ENCODE measurements around the gene PRKD3. TPM values are rescaled to one million over a fixed set of nuclear protein-coding genes. Genes with fewer than 3 reads are reported as not detected.

The PRKD3 gene
- total and polyA plus RNA-seq, 4 experiments from 2014 or later = 20.4 to 37.7 (median 28.6) TPM

- Histone ChIP-seq H3K9me3 (ENCODE audit: control insufficient read depth in 1 of 2, low read length in 2 of 2) (no peaks in the 10 kb centered on the region), H3K27ac (ENCODE audit: low read depth, low read length) (no peak overlapping the region), H3K36me3 (ENCODE audit: insufficient read depth, low read length) (no peaks in the 10 kb centered on the region), H3K4me3 (ENCODE audit: low read length in 2 of 2) (no peak overlapping the region), H3K4me1 (ENCODE audit: insufficient read depth, low read length) (no peaks in the 10 kb centered on the region), H3K27me3 (ENCODE audit: insufficient read depth, low read length) (no peaks in the 10 kb centered on the region)
- Mint-ChIP-seq H3K27me3 (no peaks in the 10 kb centered on the region), H3K4me1 (no peaks in the 10 kb centered on the region), H3K27ac (no peak overlapping the region), H3K4me3 (no peak overlapping the region), H3K36me3 (peaks cover 30 to 45% of the 10 kb centered on the region in 2 donors), H3K9me3 (no peaks in the 10 kb centered on the region)
- DNase-seq = no peak
- ChIA-PET CTCF (ENCODE audit: partially characterized antibody) (interaction anchor here (1.4 kb wide), 1 partner anchor 593 kb away, joined by 4 read pairs; no protein-coding TSS in a partner anchor), POLR2A (ENCODE audit: partially characterized antibody) (interaction anchor here (0.6 kb wide), 1 partner anchor 20 kb away, joined by 3 read pairs; no protein-coding TSS in a partner anchor)
- intact Hi-C loops (cut with micrococcal nuclease) = loop anchor here (5.0 kb wide), 1 partner anchor 117 kb away; no protein-coding TSS in a partner anchor
Observed at GRCh38 chr2:37284381-37284780, 40.3 kb downstream of the PRKD3 start.

- CTCF ChIA-PET (ENCODE audit: partially characterized antibody) = interaction anchor here (1.5 kb wide), 1 partner anchor 113 kb away, joined by 3 read pairs; no protein-coding TSS in a partner anchor
- Histone ChIP-seq H3K36me3 (ENCODE audit: insufficient read depth, low read length) (no peaks in the 10 kb centered on the region), H3K27ac (ENCODE audit: low read depth, low read length) (no peak overlapping the region), H3K4me3 (ENCODE audit: low read length in 2 of 2) (no peak overlapping the region), H3K4me1 (ENCODE audit: insufficient read depth, low read length) (no peaks in the 10 kb centered on the region), H3K27me3 (ENCODE audit: insufficient read depth, low read length) (no peaks in the 10 kb centered on the region), H3K9me3 (ENCODE audit: control insufficient read depth in 1 of 2, low read length in 2 of 2) (no peaks in the 10 kb centered on the region)
- H3K4me3 Mint-ChIP-seq = no peak overlapping the region
- H3K27ac Mint-ChIP-seq = peak overlapping the region in 1 of 7 donors; percentile 25
- intact Hi-C loops (cut with micrococcal nuclease) = loop anchor here (5.0 kb wide), 1 partner anchor 116 kb away; no protein-coding TSS in a partner anchor
- no peak for DNase-seq
- peaks cover 27 to 44% of the 10 kb centered on the region in 2 donors for H3K36me3 Mint-ChIP-seq
- H3K27me3 Mint-ChIP-seq = no peaks in the 10 kb centered on the region
- H3K9me3 Mint-ChIP-seq = no peaks in the 10 kb centered on the region
- POLR2A ChIA-PET (ENCODE audit: partially characterized antibody) = no interaction called here
- no peaks in the 10 kb centered on the region for H3K4me1 Mint-ChIP-seq
Observed at GRCh38 chr2:37283207-37283606, 41.4 kb downstream of the PRKD3 start.

- H3K4me1 Mint-ChIP-seq = no peaks in the 10 kb centered on the region
- H3K36me3 Mint-ChIP-seq = peaks cover 23 to 39% of the 10 kb centered on the region in 2 donors
- H3K9me3 Mint-ChIP-seq = no peaks in the 10 kb centered on the region
- POLR2A ChIA-PET (ENCODE audit: partially characterized antibody) = no interaction called here
- no peak overlapping the region for H3K4me3 Mint-ChIP-seq
- no peak for DNase-seq
- H3K27ac Mint-ChIP-seq = peak overlapping the region in 1 of 7 donors; percentile 1
- Histone ChIP-seq H3K27me3 (ENCODE audit: insufficient read depth, low read length) (no peaks in the 10 kb centered on the region), H3K4me3 (ENCODE audit: low read length in 2 of 2) (no peak overlapping the region), H3K4me1 (ENCODE audit: insufficient read depth, low read length) (no peaks in the 10 kb centered on the region), H3K9me3 (ENCODE audit: control insufficient read depth in 1 of 2, low read length in 2 of 2) (no peaks in the 10 kb centered on the region), H3K36me3 (ENCODE audit: insufficient read depth, low read length) (no peaks in the 10 kb centered on the region), H3K27ac (ENCODE audit: low read depth, low read length) (no peak overlapping the region)
- intact Hi-C loops (cut with micrococcal nuclease) = loop anchor here (5.0 kb wide), 1 partner anchor 115 kb away; no protein-coding TSS in a partner anchor
- CTCF ChIA-PET (ENCODE audit: partially characterized antibody) = interaction anchor here (1.5 kb wide), 1 partner anchor 113 kb away, joined by 3 read pairs; no protein-coding TSS in a partner anchor
- no peaks in the 10 kb centered on the region for H3K27me3 Mint-ChIP-seq
Observed at GRCh38 chr2:37282746-37283145, 41.9 kb downstream of the PRKD3 start.

GRCh38 chr2:37281916-37282315 is 42.7 kb downstream of the PRKD3 start:
- intact Hi-C loops (cut with micrococcal nuclease) = loop anchor here (5.0 kb wide), 1 partner anchor 115 kb away; no protein-coding TSS in a partner anchor
- DNase-seq = no peak
- H3K27ac Mint-ChIP-seq = peak overlapping the region in 1 of 7 donors; percentile 3
- Histone ChIP-seq H3K27ac (ENCODE audit: low read depth, low read length) (no peak overlapping the region), H3K9me3 (ENCODE audit: control insufficient read depth in 1 of 2, low read length in 2 of 2) (no peaks in the 10 kb centered on the region), H3K36me3 (ENCODE audit: insufficient read depth, low read length) (no peaks in the 10 kb centered on the region), H3K4me3 (ENCODE audit: low read length in 2 of 2) (no peak overlapping the region), H3K27me3 (ENCODE audit: insufficient read depth, low read length) (no peaks in the 10 kb centered on the region), H3K4me1 (ENCODE audit: insufficient read depth, low read length) (no peaks in the 10 kb centered on the region)
- H3K36me3 Mint-ChIP-seq = peaks cover 17 to 33% of the 10 kb centered on the region in 2 donors
- H3K27me3 Mint-ChIP-seq = no peaks in the 10 kb centered on the region
- no peaks in the 10 kb centered on the region for H3K4me1 Mint-ChIP-seq
- CTCF ChIA-PET (ENCODE audit: partially characterized antibody) = no interaction called here
- POLR2A ChIA-PET (ENCODE audit: partially characterized antibody) = no interaction called here
- no peaks in the 10 kb centered on the region for H3K9me3 Mint-ChIP-seq
- no peak overlapping the region for H3K4me3 Mint-ChIP-seq

- Histone ChIP-seq H3K9me3 (ENCODE audit: control insufficient read depth in 1 of 2, low read length in 2 of 2) (no peaks in the 10 kb centered on the region), H3K27ac (ENCODE audit: low read depth, low read length) (no peak overlapping the region), H3K36me3 (ENCODE audit: insufficient read depth, low read length) (peaks cover 8% of the 10 kb centered on the region), H3K4me3 (ENCODE audit: low read length in 2 of 2) (no peak overlapping the region), H3K27me3 (ENCODE audit: insufficient read depth, low read length) (no peaks in the 10 kb centered on the region), H3K4me1 (ENCODE audit: insufficient read depth, low read length) (no peaks in the 10 kb centered on the region)
- intact Hi-C loops (cut with micrococcal nuclease) = no loop called here
- H3K4me3 Mint-ChIP-seq = no peak overlapping the region
- ChIA-PET CTCF (ENCODE audit: partially characterized antibody) (no interaction called here), POLR2A (ENCODE audit: partially characterized antibody) (no interaction called here)
- H3K36me3 Mint-ChIP-seq = peaks cover 18 to 48% of the 10 kb centered on the region in 2 donors
- no peaks in the 10 kb centered on the region for H3K9me3 Mint-ChIP-seq
- no peak overlapping the region for H3K27ac Mint-ChIP-seq
- peaks cover 0 to 2% (median 0%) of the 10 kb centered on the region in 4 donors for H3K4me1 Mint-ChIP-seq
- H3K27me3 Mint-ChIP-seq = no peaks in the 10 kb centered on the region
- no peak for DNase-seq
Observed at GRCh38 chr2:37276291-37276690, 48.3 kb downstream of the PRKD3 start.

Other genes starting within 250 kb of the PRKD3 start
- gene HEATR5B, start 240.5 kb downstream of the PRKD3 start, total RNA-seq = 10 to 100 TPM; 52.6 to 55.2 TPM
- gene HEATR5B, start 240.5 kb downstream of the PRKD3 start, polyA plus RNA-seq = 10 to 100 TPM in 1 of 2 donors, 1 to 10 TPM in 1; 6.1 to 20.7 TPM
- gene GPATCH11, start 240.3 kb downstream of the PRKD3 start, total RNA-seq = 10 to 100 TPM; 17.3 to 18.9 TPM
- gene GPATCH11, start 240.3 kb downstream of the PRKD3 start, polyA plus RNA-seq = 1 to 10 TPM; 9.2 to 9.9 TPM
- gene EIF2AK2, start 167.9 kb downstream of the PRKD3 start, total RNA-seq = 10 to 100 TPM; 28.8 to 31.6 TPM
- gene EIF2AK2, start 167.9 kb downstream of the PRKD3 start, polyA plus RNA-seq = 10 to 100 TPM; 14.6 to 44.1 TPM
- not detected for gene SULT6B1, start 136.2 kb downstream of the PRKD3 start, total RNA-seq
- not detected for gene SULT6B1, start 136.2 kb downstream of the PRKD3 start, polyA plus RNA-seq
- 10 to 100 TPM; 39.6 to 41.0 TPM for gene CEBPZOS, start 128.3 kb downstream of the PRKD3 start, total RNA-seq
- gene CEBPZOS, start 128.3 kb downstream of the PRKD3 start, polyA plus RNA-seq = 10 to 100 TPM; 41.3 to 44.8 TPM
- gene CEBPZ, start 93.2 kb downstream of the PRKD3 start, total RNA-seq = 10 to 100 TPM; 68.5 to 70.9 TPM
- gene CEBPZ, start 93.2 kb downstream of the PRKD3 start, polyA plus RNA-seq = 10 to 100 TPM; 28.3 to 43.5 TPM
- 10 to 100 TPM; 36.8 to 37.9 TPM for gene NDUFAF7, start 93.2 kb downstream of the PRKD3 start, total RNA-seq
- 10 to 100 TPM in 1 of 2 donors, 1 to 10 TPM in 1; 7.4 to 10.1 TPM for gene NDUFAF7, start 93.2 kb downstream of the PRKD3 start, polyA plus RNA-seq
- 1 to 10 TPM; 1.2 to 1.4 TPM for gene QPCT, start 19.8 kb upstream of the PRKD3 start, total RNA-seq
- 1 to 10 TPM in 1 of 2 donors, under 1 TPM in 1; 0.23 to 1.3 TPM for gene QPCT, start 19.8 kb upstream of the PRKD3 start, polyA plus RNA-seq